Iris pigment epithelial cell (primary cell): ENCODE results near the gene GFOD2.
"Not testable (repeated sequence)": the region's sequence is repeated elsewhere in the genome, so short reads cannot be mapped to it uniquely, and the experiment has no call there.

Source experiments
- DNase-seq: peaks from one replicate; pipeline ENCODE4 v3.0.0-alpha.2; 2011; ENCODE audit warnings: low read depth

GFOD2 gene

DNA sequence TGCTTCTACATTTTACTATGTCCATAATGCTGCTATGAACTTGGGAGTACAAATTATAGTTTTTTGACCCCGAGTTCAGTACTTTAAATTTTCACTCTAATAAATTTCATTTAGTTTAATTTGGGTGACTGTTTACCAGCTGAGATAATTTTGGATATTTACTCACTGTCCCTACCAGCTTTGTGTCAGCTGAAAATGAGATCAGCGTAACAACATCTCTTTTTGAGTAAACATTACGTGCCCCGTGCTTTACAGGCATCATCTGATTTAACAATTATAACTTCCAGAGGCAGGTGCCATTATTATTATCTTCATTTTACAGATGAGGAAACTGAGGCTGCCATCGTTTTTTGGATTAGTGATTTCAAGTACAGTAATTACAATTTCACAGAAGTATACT lies 15.0 kb downstream of the GFOD2 start:
- no peak for DNase-seq

DNA sequence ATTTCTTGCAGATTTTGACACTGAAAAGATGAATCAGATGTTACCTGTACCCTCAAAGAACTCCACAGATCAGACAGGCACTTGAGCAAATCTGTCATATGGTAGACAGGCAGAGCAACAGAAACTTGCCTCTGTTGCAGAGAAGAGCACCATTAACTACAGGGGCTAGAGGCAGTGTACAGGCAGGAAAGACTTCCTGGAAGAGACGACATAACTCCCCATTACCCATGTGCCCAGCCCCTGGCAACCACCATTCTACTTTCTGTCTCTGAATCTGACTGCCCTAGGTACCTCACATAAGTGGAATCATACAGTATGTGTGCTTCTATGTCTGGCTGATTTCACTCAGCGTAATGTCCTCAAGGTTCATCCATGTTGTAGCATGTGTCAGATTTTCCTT lies 15.5 kb downstream of the GFOD2 start:
- no peak for DNase-seq

DNA sequence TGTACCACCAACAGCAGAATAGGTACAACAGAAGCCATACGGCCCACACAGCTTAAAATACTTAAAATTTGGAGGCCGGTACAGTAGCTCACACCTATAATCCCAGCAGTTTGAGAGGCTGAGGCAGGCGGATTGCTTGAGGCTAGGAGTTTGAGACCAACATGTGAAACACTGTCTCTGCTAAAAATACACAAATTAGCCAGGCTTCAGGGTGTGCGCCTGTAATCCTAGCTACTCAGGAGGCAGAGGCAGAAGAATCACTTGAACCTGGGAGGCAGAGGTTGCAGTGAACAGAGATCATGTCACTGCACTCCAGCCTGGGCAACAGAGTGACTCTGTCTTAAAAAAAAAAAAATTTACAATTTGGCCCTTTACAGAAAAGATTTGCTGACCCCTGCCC lies 17.0 kb downstream of the GFOD2 start:
- no peak for DNase-seq

DNA sequence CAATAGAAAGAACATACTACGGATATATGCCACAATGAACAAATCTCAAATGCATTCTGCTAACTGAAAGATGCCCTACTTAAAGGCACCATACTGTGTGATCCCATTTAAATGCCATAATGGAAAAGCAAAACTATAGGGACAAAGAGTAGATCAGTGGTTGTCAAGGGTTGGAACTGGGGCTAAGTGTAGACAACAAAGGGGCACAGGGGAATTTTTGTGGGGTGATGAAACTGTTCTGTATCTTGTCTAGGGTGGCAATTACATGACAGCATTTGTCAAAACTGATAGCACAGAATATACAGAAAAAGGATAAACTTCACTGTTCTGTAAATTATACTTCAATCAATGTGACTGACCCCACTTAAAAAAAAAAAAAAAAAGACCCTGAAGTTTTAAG lies 17.7 kb downstream of the GFOD2 start:
- DNase-seq: no peak

DNA sequence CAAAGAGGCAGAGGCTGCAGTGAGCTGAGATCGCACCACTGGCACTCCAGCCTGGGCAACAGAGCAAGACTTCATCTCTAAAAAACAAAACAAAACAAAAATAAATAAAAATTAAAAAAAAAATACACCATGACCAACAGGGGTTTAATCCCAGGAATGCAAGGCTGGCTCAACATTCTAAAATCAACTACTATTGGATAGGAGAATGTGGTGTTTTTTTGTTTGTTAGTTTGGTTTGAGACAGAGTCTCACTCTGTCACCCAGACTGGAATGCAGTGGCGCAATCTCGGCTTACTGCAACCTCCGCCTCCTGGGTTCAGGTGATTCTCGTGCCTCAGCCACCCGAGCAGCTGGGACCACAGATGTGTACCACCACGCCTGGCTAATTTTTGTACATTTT lies 19.9 kb downstream of the GFOD2 start:
- DNase-seq: no peak

DNA sequence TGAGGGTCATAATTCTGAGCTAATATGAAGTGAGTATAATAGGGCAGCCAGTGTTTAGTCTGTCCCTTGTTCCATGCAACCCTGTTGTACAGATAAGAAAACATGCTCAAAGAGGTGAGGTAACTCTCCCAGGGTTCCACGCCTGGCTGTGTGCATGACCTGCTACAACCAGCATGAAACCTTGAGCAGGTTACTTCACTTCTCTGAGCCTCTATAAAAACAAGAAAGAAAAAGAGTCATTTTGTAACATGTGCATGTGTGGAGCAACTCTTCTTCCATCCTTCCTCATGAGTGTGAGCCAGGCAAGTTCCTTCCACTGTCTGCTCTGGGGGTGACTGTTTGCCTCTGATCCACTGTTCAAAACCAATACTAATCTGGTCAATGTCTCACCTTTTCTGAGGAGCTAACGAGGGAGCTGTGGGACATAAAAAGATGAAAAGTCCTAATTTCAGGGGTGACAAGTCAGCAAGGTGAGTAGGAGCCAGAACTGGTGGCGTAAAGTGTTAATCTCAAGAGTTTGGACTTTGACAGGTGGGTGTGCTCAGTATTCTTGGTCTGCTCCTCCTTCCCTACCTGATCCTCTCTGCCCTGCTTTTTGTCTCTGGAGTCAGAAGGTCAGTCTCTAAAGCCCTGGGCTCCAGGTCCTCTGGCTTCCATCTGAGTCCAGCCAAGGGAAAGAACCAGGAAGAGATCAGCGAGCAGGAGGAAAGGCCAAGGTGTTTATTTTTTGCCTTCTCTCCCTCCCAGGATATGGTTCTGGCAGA lies 21.5 kb downstream of the GFOD2 start:
- DNase-seq: no peak

DNA sequence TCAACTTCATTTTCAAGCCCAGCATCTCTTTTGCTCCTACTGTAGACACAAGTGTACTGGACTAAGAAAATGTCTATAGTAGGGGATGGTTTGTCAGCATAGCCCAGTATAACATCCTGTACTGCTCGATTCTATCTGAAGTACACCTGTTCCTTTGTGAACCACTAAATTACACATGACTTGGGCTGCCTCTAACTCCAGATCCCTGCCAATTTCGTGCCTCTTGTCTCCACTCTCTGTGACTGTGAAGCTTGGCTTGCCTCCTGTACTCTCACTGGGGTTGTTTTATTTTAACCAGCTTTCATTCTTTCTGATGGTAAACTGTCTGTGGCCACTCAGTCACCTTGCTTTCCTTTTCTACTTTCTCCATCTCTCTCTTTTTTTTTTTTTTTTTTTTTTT lies 24.5 kb downstream of the GFOD2 start:
- no peak for DNase-seq

DNA sequence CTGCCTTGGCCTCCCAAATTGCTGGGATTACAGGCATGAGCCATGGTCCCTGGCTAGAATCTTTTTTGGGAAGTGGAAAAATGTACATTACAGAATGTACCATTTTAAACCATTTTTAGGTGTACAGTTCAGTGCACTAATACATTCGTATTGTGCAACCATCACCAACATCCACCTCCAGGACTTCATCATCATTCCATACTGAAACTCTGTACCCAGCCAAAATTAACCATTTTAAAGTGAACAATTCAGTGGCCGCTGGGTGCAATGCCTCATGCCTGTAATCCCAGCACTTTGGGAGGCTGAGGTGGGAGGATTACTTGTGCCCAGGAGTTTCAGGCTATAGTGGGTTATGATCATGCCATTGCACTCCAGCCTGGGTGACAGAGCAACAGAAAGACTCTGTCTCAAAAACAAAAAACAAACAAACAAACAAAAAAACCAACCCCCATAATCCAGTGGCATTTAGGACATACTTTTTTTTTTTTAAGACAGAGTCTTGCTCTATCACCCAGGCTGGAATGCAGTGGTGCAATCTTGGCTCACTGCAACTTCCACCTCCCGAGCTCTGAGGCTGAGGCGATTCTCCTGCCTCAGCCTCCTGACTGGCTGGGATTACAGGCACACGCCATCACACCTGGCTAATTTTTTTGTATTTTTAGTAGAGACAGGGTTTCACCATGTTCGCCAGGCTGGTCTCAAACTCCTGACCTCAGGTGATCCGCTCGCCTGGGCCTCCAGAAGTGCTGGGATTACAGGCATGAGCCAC lies 25.4 kb downstream of the GFOD2 start:
- not testable (repeated sequence) for DNase-seq

DNA sequence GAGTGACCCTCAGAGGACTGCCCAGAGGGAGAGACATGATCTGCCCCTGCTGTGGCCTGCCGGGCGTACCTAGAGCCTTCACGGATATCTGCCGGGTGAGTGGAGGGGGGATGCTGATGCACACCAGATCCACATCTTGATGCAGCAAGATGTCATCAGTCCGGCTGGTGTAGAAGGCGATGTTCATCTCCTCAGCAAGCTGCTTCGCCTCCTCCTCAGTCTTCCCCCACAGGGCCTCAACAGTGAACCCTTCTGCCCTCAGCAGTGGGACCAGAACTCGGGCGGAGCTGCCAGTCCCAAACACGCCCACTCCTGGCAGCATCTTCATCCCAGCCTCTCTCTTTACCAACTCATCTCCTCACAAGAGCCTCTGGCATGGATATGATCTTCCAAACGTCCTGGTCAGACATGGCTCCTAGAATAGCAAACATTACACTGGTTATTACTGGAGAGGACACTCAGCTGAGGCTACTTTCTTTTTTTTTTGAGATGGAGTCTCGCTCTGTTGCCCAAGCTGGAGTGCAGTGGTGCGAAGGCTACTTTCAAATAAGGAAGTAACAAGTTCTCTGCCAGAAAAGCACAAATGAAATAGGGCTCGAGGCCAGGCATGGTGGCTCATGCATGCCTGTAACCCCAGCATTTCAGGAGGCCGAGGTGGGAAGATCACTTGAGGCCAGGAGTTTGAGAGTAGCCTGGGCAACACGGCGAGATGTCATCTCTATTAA lies 33.6 kb downstream of the GFOD2 start:
- no peak for DNase-seq

DNA sequence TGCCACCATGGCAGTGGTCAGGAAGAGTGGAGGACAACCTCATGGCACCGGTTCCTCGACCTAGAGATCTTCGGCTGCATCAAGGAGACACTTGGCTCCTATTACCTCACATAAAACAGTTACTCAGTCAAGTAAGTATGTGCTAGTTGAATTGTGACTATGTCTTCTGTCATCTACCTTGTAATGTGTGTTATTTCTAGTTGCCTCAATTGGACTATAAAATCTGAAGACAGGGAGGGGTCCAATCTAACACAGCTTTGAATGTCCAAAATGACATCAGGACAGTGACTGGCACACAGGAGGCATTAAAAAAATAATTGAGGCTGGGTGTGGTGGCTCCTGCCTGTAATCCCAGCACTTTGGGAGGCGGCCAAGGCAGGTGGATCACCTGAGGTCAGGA lies 35.3 kb downstream of the GFOD2 start:
- no peak for DNase-seq

DNA sequence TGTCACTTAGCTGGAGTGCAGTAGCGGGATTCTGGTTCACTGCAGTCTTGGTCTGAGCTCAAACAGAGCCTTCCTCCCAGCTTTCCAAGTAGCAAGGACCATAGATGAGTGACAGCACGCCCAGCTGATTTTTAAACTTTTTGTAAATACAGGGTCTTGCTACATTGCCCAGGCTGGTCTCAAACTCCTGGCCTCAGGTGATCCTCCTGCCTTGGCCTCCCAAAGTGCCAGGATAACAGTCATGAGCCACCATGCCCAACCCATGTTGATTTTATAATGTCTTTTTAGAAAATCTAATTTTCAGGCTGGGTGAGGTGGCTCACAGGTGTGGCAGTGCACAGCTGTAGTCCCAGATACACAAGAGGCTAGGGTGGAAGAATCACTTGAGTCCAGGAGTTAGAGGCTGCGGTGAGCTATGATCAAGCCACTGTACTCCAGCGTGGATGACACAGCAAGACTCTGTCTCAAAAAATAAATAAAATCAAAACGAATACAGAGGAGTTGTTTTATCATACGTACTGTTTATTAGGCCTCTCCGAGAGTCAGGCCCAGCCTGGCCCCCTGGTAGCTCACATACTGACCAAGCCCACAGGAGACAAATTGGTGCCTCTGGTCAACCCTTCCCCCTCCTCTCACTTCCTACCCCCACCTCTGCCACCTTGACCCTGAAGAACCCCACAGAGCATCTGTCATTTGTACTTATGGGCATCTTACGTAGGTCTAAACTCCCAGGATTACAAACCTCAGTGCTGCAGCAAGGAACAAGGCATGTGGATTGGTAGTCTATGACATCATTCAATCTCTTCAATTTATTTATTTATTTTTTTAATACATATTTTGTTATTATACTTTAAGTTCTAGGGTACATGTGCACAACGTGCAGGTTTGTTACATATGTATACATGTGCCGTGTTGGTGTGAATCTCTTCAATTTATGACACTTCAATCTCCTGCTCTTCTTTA lies 38.9 kb downstream of the GFOD2 start:
- no peak for DNase-seq

DNA sequence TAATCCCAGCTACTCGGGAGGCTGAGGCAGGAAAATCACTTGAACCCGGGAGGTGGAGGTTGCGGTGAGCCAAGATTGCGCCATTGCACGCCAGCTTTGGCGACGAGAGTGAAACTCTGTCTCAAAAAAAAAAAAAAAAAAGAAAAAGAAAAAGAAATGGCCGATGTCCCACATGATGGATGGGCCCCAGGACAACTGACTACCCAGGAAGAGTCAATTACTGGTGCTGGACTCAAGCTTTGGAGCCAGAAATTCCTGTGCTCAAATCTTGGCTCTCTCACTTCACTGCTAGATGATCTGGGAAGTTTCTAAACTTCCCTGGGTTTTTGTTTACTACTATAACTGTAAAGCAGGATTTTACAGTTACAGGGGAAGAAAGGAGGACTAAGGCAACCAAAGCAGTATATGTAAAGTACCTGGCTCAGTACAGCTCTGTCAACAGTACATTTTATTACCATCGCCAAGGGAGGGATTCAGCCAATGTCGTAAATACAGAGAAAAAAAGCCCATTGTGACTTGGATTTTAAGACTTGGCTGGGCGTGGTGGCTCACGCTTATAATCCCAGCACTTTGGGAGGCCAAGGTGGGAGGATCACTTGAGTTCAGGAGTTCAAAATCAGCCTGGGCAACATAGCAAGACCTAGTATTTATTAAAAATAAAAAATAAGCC lies 40.6 kb downstream of the GFOD2 start:
- no peak for DNase-seq

DNA sequence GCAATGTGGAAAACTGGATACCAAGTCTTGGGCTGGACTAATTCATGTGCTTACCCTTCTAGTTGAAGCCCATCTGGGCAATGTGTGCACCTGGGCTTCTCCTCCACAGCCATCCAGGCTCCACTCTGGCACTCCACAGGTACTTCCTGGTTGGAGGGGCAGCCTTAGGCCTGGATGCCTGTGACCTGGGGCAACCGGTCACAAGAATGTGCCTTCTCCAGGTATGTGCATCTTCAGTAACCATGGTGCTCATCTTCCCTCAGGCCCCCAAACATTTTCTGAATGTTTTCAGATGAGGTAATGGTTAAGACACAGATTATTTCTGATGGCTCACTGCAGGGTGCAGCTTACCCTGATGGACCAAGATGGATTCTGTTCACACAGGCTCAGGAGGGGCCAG lies 41.4 kb downstream of the GFOD2 start:
- DNase-seq: no peak

DNA sequence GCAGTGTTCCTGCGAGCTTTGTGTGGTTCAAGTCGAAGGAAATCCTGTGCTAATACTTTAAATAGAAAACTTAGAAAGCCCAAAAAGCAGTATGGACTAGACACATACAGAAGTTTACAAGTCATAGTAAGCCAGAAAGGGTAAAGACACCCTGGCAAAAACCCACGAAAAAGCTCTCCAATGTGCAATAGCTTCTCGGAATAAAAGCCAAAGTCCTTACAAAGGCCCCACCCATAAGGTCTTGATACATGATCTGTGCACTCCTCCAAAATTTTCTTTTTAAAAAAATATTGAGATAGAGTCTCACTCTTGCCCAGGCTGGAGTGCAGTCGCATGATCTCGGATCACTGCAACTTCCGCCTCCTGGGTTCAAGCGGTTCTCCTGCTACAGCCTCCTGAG lies 42.2 kb downstream of the GFOD2 start:
- no peak for DNase-seq

DNA sequence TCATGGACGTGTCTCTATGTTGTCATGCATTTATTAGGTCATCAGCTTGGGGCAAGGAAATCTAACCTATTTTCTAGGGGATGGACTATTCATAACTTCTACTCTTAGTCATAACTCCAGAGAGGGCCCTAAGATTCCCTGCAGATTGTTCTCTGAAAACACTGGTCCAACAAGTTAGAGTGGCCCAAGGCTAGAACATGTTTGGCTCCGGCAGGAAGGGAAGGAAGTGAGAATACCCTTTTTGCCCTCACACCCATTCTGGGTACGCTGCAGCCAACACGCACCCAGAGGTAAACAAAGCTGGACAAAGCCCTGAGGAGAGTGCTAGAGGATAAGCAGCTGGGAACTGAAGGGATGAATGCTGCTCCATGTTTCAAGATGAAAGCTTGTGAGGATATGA lies 42.6 kb downstream of the GFOD2 start:
- no peak for DNase-seq

DNA sequence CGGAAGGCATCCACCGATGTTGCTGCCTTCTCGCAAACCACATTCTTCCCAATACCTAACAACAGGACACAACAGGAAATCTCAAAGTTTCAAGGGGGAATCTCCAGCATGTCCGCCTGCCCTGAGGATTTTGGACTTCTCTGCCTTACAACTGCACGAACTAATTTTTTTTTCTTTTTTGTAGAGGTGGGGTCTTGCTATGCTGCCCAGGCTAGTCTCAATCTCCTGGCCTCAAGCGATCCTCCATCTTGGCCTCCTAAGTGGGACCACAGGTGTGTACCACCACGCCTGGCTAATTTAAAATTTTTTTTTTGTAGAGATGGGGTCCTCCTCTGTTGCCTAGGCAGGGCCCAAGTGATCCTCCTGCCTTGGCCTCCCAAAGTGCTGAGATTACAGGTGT lies 43.1 kb downstream of the GFOD2 start:
- no peak for DNase-seq

DNA sequence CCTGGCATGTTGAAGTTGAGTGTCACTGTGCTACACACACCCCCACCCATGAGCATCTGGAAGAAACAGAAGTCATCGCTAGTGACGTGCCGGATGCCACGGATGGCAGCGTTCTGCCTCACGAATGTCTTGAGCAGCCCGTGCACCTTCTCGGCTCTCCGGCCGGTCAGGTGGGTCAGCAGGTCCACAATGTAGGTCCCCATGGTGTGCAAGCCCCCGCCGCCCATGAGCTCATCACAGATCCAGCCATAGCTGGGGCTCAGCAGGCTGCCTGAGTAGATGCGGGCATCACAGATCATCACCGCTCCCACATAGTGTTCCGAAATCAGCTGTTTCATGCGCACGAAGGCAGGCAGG lies 43.6 kb downstream of the GFOD2 start:
- DNase-seq: no peak

DNA sequence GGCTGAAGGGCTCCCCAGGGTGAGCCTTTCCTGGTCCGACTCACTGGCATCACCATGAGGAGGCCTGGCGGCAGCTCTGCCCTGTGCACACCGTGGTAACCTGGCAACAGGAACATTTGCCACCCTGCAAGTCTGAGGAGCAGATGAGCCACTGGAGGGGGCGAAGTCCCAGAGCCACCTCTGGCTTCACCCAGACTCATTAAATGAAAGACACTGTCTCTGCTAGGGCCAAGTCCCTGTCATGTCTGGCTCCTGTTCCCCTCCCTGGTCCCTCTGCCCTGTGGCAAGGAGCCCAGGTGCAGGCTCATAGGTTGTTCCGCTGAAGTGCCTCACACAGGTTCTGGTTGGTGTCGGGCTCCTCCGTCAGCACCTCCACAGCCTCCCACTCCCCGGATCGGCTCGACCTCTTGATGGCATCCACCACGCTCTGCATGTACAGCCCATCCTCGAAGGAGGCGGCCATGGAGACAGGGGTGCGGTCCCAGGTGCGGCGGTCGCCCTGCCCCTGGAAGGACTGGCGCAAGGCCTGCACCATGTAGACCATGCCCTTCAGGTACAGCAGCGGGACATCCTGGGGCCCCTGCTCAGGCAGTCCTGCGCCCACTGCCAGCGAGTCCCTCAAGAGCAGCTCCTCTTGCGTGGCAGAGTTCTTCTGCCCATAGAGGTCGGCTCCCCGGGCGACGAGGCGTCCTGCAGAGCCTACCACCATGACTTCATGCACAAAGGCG lies 44.1 kb downstream of the GFOD2 start:
- no peak for DNase-seq

DNA sequence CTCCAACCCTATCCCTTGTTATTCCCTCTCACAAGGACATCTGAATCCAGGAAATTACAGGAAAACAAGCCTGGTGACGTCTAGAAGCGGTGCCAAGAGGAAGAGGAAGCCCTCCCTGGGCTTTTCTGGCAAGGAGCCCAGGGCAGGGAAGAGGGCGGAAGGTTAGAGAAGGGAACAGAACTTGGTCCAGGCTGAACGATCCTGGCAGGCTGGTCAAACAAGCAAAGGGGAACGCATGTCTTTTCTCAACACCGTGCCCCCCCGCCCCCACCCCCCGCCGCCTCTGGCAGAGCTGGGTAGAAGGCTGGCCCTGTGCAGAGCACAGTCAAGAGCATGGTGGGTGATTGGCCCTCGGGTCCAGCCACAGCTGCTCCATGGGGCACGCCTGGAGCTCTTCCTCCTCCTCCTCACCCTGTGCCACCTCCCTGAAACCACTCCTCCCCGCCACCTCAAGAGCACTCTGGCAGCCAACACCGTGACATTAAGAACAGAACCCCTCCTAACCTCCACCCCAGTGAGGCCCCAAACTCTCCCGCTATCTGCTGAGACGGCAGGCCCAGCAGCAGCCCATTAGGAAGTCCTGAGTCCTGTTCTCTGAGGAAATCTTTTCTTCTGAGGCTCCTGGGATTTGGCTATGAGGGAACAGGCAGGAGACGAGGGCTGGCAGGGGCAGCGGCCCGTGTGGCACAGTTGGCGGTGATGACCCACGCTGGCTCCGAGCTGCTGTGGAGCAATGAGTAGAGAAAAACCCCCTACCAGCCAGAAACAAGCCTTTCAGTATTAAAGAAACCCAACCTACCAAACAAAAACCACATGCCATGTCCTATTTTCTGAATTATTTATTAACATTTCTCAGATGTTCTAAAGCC lies 45.2 kb downstream of the GFOD2 start:
- no peak for DNase-seq
